A673 (cell line): Measurements from ENCODE around the gene CARS1. TPM values are rescaled to one million over a fixed set of nuclear protein-coding genes. Genes with fewer than 3 reads are reported as not detected.

Source experiments
- BruUV-seq: library from RNA; stranded (reverse); fragments of 400-500 nt; replicated peaks from 2 replicates; lab custom pipeline; 2021; lab: Mats Ljungman, UMichigan
- CTCF ChIA-PET: fragments of 300-600 bp; sonication (Branson Sonifier 250); formaldehyde crosslinking; loops from one replicate; lab custom pipeline; 2022; ENCODE audit warnings: antibody characterized with exemption; lab: Charles Lee
- POLR2A ChIA-PET: fragments of 300-600 bp; sonication (Branson Sonifier 250); formaldehyde crosslinking; loops from one replicate; lab custom pipeline; 2022; ENCODE audit warnings: antibody characterized with exemption; ENCODE audit not compliant: low non-redundant PET; lab: Charles Lee
- DNase-seq: peaks from one replicate; pipeline ENCODE4 v3.0.0-alpha.2; 2015; ENCODE audit warnings: low spot score
- H3K27ac ChIP-seq: fragments of 200-600 bp; sonication (generic); 2 replicates; pipeline ENCODE4 v1.5.1; 2016; ENCODE audit warnings: mixed run types, low read depth, mild to moderate bottlenecking, mixed read lengths, antibody characterized with exemption, low read length; ENCODE audit not compliant: poor library complexity, severe bottlenecking
- H3K27me3 ChIP-seq: fragments of 200-600 bp; sonication (generic); replicated peaks from 2 replicates; pipeline ENCODE4 v1.6.1; 2017; ENCODE audit warnings: mixed run types, low read depth, mild to moderate bottlenecking, mixed read lengths, antibody characterized with exemption, low read length; ENCODE audit not compliant: insufficient read depth, poor library complexity
- H3K36me3 ChIP-seq: fragments of 200-600 bp; sonication (generic); 2 replicates; pipeline ENCODE4 v1.6.1; 2016; ENCODE audit warnings: mixed run types, mild to moderate bottlenecking, mixed read lengths, antibody characterized with exemption, low read length; ENCODE audit not compliant: insufficient read depth, poor library complexity, severe bottlenecking
- H3K4me1 ChIP-seq: fragments of 200-600 bp; sonication (generic); 2 replicates; pipeline ENCODE4 v1.6.1; 2017; ENCODE audit warnings: mixed run types, mild to moderate bottlenecking, mixed read lengths, antibody characterized with exemption, low read length; ENCODE audit not compliant: insufficient read depth, poor library complexity, severe bottlenecking
- H3K4me3 ChIP-seq: fragments of 200-600 bp; sonication (generic); 2 replicates; pipeline ENCODE4 v1.5.1; 2016; ENCODE audit warnings: low read depth, mixed run types, mild to moderate bottlenecking, mixed read lengths, low read length; ENCODE audit not compliant: poor library complexity, severe bottlenecking
- H3K9me3 ChIP-seq: fragments of 200-600 bp; sonication (generic); 2 replicates; pipeline ENCODE4 v1.6.1; 2016; ENCODE audit warnings: mixed run types, low read depth, mild to moderate bottlenecking, mixed read lengths, antibody characterized with exemption, low read length; ENCODE audit not compliant: poor library complexity, severe bottlenecking
- CTCF ChIP-seq: fragments of 300-800, 200-600 bp; sonication (generic); conservative IDR thresholded peaks from 2 replicates; pipeline ENCODE4 v1.5.1; 2017; ENCODE audit warnings: low read depth, mild to moderate bottlenecking, antibody characterized with exemption, low read length, moderate library complexity, mixed read lengths
- EZH2 ChIP-seq: fragments of 200-600 bp; sonication (generic); IDR thresholded peaks from 2 replicates; pipeline ENCODE4 v1.6.1; 2017; ENCODE audit warnings: borderline replicate concordance, low read depth, mild to moderate bottlenecking, mixed read lengths, antibody characterized with exemption, low read length; ENCODE audit not compliant: poor library complexity, severe bottlenecking
- intact Hi-C: fragments of 100-400 bp; cut with micrococcal nuclease; formaldehyde crosslinking; loops from one replicate; pipeline ENCODE4 v1.10.0; 2022; ENCODE audit not compliant: unreplicated experiment
- total RNA-seq: library from RNA; stranded (reverse); gene quantifications from 2 replicates; pipeline ENCODE4 v1.2.3, GENCODE V29; 2021

The CARS1 gene
- total RNA-seq, 1 experiment from 2014 or later: 76.4 TPM

DNA sequence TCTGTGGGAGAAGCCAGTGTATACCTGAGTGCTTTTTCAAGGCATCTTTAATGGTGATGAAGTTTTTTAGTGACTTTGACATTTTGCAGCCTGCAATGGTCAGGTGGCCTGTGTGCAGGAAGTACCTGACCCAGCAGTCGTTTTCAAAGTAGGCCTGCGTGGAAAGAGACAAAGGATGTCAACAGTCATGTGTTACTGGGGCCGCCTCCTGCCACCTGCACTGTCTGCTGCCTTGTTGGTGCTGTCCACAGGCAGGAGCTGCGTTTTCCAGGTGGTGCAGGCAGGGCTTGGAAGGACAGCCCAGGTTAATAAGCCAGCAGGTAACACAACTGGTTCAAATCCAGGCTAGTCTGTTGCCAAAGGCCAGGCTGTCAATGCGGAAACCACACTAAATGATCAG lies 38.6 kb downstream of the CARS1 start:
- Histone ChIP-seq H3K27me3 (no peaks in the 10 kb centered on the region), H3K4me1 (peaks cover 12% of the 10 kb centered on the region), H3K4me3 (no peak overlapping the region), H3K27ac (no peak overlapping the region), H3K36me3 (peaks cover 65% of the 10 kb centered on the region), H3K9me3 (no peaks in the 10 kb centered on the region)
- BruUV-seq: no TSS peak
- intact Hi-C loops: no loop called here
- POLR2A ChIA-PET: no interaction called here
- no peak for TF ChIP-seq CTCF
- TF ChIP-seq EZH2: no peak
- CTCF ChIA-PET: no interaction called here
- no peak for DNase-seq

GRCh38 chr11:3016861-3017260 lies 40.4 kb downstream of the CARS1 start:
- intact Hi-C loops: no loop called here
- TF ChIP-seq CTCF (no peak), EZH2 (no peak)
- Histone ChIP-seq H3K9me3 (no peaks in the 10 kb centered on the region), H3K4me3 (no peak overlapping the region), H3K36me3 (peaks cover 70% of the 10 kb centered on the region), H3K27ac (no peak overlapping the region), H3K4me1 (peaks cover 2% of the 10 kb centered on the region), H3K27me3 (no peaks in the 10 kb centered on the region)
- no TSS peak for BruUV-seq
- POLR2A ChIA-PET: no interaction called here
- CTCF ChIA-PET: no interaction called here
- no peak for DNase-seq

GRCh38 chr11:3015796-3016195 lies 41.4 kb downstream of the CARS1 start:
- POLR2A ChIA-PET: no interaction called here
- DNase-seq: no peak

More at GRCh38 chr11:3015796-3016195, 41.4 kb downstream of the CARS1 start:
- H3K4me3 ChIP-seq: no peak overlapping the region
- H3K9me3 ChIP-seq: no peaks in the 10 kb centered on the region
- no peaks in the 10 kb centered on the region for H3K27me3 ChIP-seq
- no peak for TF ChIP-seq CTCF
- TF ChIP-seq EZH2: no peak
- no peak overlapping the region for H3K27ac ChIP-seq
- CTCF ChIA-PET: no interaction called here
- peaks cover 66% of the 10 kb centered on the region for H3K36me3 ChIP-seq
- no TSS peak for BruUV-seq
- H3K4me1 ChIP-seq: no peaks in the 10 kb centered on the region
- intact Hi-C loops: no loop called here
